Measurements from ENCODE around the gene TAF6L. TPM values are rescaled to one million over a fixed set of nuclear protein-coding genes. Genes with fewer than 3 reads are reported as not detected.

The TAF6L gene
- polyA plus RNA-seq, 4 donors = 13.5 to 28.5 (median 16.7) TPM

DNA sequence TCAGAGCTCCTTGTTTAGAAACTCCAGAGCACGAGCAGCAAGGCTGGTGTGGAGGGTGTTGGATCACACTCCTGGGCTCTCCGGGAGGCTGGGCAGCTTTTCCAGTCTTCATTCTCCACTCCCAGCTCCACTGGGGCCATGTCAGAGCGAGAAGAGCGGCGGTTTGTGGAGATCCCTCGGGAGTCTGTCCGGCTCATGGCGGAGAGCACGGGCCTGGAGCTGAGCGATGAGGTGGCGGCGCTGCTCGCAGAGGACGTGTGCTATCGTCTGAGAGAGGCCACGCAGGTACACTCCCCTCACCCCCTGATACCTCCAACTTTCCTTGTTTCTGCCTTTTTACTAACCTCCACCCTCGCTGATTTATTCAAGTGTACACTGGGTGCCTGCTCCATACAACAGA is 4.5 kb downstream of the TAF6L start:
- FAIRE-seq (no peak), DNase-seq (no peak)
- Histone ChIP-seq H3K4me3 (ENCODE audit: low read depth in 1 of 3, low read length in 3 of 3) (no peak overlapping the region), H3K27me3 (ENCODE audit: control insufficient read depth in 3 of 3, insufficient read depth in 3 of 3, low read length in 3 of 3) (no peaks in the 10 kb centered on the region), H3K9me3 (ENCODE audit: control insufficient read depth in 2 of 2, insufficient read depth in 1 of 2, low read depth in 1 of 2, low read length in 1 of 2) (no peaks in the 10 kb centered on the region), H3K36me3 (ENCODE audit: control insufficient read depth in 3 of 3, insufficient read depth in 2 of 3, low read depth in 1 of 3, low read length in 3 of 3) (peaks cover 3 to 59% (median 3%) of the 10 kb centered on the region in 3 donors), H3K27ac (ENCODE audit: low read depth in 1 of 3, low read length in 2 of 3) (no peak overlapping the region), H3K4me1 (ENCODE audit: control insufficient read depth in 3 of 3, insufficient read depth in 2 of 3, low read depth in 1 of 3, low read length in 2 of 3) (peaks cover 0 to 7% (median 3%) of the 10 kb centered on the region in 3 donors)
- 94 to 95% (median 95%) methylated on average over 17 of the region's 17 CpGs for WGBS, 3 donors

- Histone ChIP-seq H3K27me3 (ENCODE audit: control insufficient read depth in 3 of 3, insufficient read depth in 3 of 3, low read length in 3 of 3) (no peaks in the 10 kb centered on the region), H3K9me3 (ENCODE audit: control insufficient read depth in 2 of 2, insufficient read depth in 1 of 2, low read depth in 1 of 2, low read length in 1 of 2) (no peaks in the 10 kb centered on the region), H3K4me3 (ENCODE audit: low read depth in 1 of 3, low read length in 3 of 3) (no peak overlapping the region), H3K27ac (ENCODE audit: low read depth in 1 of 3, low read length in 2 of 3) (no peak overlapping the region), H3K4me1 (ENCODE audit: control insufficient read depth in 3 of 3, insufficient read depth in 2 of 3, low read depth in 1 of 3, low read length in 2 of 3) (no peaks in the 10 kb centered on the region), H3K36me3 (ENCODE audit: control insufficient read depth in 3 of 3, insufficient read depth in 2 of 3, low read depth in 1 of 3, low read length in 3 of 3) (peaks cover 3 to 67% (median 3%) of the 10 kb centered on the region in 3 donors)
- FAIRE-seq = no peak
- 83 to 96% (median 83%) methylated on average over 2 of the region's 2 CpGs for WGBS, 3 donors
- DNase-seq = no peak
Observed at GRCh38 chr11:62777389-62777788, 6.2 kb downstream of the TAF6L start.

GRCh38 chr11:62778441-62778840 is 7.2 kb downstream of the TAF6L start:
- H3K27me3 ChIP-seq (ENCODE audit: control insufficient read depth in 3 of 3, insufficient read depth in 3 of 3, low read length in 3 of 3) = no peaks in the 10 kb centered on the region
- H3K36me3 ChIP-seq (ENCODE audit: control insufficient read depth in 3 of 3, insufficient read depth in 2 of 3, low read depth in 1 of 3, low read length in 3 of 3) = peaks cover 3 to 72% (median 3%) of the 10 kb centered on the region in 3 donors
- FAIRE-seq (no peak), DNase-seq (no peak)
- no peaks in the 10 kb centered on the region for H3K9me3 ChIP-seq (ENCODE audit: control insufficient read depth in 2 of 2, insufficient read depth in 1 of 2, low read depth in 1 of 2, low read length in 1 of 2)
- H3K4me1 ChIP-seq (ENCODE audit: control insufficient read depth in 3 of 3, insufficient read depth in 2 of 3, low read depth in 1 of 3, low read length in 2 of 3) = no peaks in the 10 kb centered on the region
- H3K27ac ChIP-seq (ENCODE audit: low read depth in 1 of 3, low read length in 2 of 3) = no peak overlapping the region
- no peak overlapping the region for H3K4me3 ChIP-seq (ENCODE audit: low read depth in 1 of 3, low read length in 3 of 3)
- WGBS, 3 donors = 93 to 96% (median 94%) methylated on average over 3 of the region's 3 CpGs

DNA sequence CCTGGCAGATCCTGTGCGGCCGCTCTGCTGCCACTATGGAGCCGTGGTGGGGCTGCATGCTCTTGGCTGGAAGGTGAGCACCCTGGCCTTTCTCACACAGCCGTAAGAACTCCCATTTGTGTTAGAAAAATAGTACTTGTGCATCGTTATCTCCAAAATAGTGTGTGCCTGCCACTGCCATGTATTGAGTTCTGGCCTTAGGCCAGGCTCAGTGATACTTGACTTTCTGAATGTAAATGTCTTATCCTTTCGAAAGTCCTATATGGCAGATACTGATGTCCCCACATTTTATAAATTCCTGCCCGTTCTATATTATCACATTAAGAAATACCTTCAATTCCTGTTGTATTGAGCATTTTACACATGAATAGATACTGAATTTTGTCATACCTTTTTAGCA is 11.6 kb downstream of the TAF6L start:
- no peak overlapping the region for H3K4me3 ChIP-seq (ENCODE audit: low read depth in 1 of 3, low read length in 3 of 3)
- DNase-seq (no peak), FAIRE-seq (no peak)
- H3K36me3 ChIP-seq (ENCODE audit: control insufficient read depth in 3 of 3, insufficient read depth in 2 of 3, low read depth in 1 of 3, low read length in 3 of 3) = peaks cover 0 to 59% (median 2%) of the 10 kb centered on the region in 3 donors
- no peak overlapping the region for H3K27ac ChIP-seq (ENCODE audit: low read depth in 1 of 3, low read length in 2 of 3)
- H3K9me3 ChIP-seq (ENCODE audit: control insufficient read depth in 2 of 2, insufficient read depth in 1 of 2, low read depth in 1 of 2, low read length in 1 of 2) = no peaks in the 10 kb centered on the region
- no peaks in the 10 kb centered on the region for H3K27me3 ChIP-seq (ENCODE audit: control insufficient read depth in 3 of 3, insufficient read depth in 3 of 3, low read length in 3 of 3)
- peaks cover 0 to 8% (median 4%) of the 10 kb centered on the region in 3 donors for H3K4me1 ChIP-seq (ENCODE audit: control insufficient read depth in 3 of 3, insufficient read depth in 2 of 3, low read depth in 1 of 3, low read length in 2 of 3)
- WGBS, 3 donors = 96 to 98% (median 97%) methylated on average over 7 of the region's 7 CpGs

GRCh38 chr11:62786318-62787004 is 15.3 kb downstream of the TAF6L start:
- Histone ChIP-seq H3K27me3 (ENCODE audit: control insufficient read depth in 3 of 3, insufficient read depth in 3 of 3, low read length in 3 of 3) (no peaks in the 10 kb centered on the region), H3K36me3 (ENCODE audit: control insufficient read depth in 3 of 3, insufficient read depth in 2 of 3, low read depth in 1 of 3, low read length in 3 of 3) (peaks cover 3 to 57% (median 11%) of the 10 kb centered on the region in 3 donors), H3K4me1 (ENCODE audit: control insufficient read depth in 3 of 3, insufficient read depth in 2 of 3, low read depth in 1 of 3, low read length in 2 of 3) (peaks cover 2 to 26% (median 7%) of the 10 kb centered on the region in 3 donors), H3K9me3 (ENCODE audit: control insufficient read depth in 2 of 2, insufficient read depth in 1 of 2, low read depth in 1 of 2, low read length in 1 of 2) (no peaks in the 10 kb centered on the region), H3K27ac (ENCODE audit: low read depth in 1 of 3, low read length in 2 of 3) (peak overlapping the region; percentile 92 to 99 (median 92)), H3K4me3 (ENCODE audit: low read depth in 1 of 3, low read length in 3 of 3) (peak overlapping the region; percentile 86 to 91 (median 87))
- DNase-seq = peak; percentile 87 to 95
- 0 to 1% (median 1%) methylated on average over 20 to 51 of the region's 51 CpGs for WGBS, 3 donors
- no peak for FAIRE-seq

DNA sequence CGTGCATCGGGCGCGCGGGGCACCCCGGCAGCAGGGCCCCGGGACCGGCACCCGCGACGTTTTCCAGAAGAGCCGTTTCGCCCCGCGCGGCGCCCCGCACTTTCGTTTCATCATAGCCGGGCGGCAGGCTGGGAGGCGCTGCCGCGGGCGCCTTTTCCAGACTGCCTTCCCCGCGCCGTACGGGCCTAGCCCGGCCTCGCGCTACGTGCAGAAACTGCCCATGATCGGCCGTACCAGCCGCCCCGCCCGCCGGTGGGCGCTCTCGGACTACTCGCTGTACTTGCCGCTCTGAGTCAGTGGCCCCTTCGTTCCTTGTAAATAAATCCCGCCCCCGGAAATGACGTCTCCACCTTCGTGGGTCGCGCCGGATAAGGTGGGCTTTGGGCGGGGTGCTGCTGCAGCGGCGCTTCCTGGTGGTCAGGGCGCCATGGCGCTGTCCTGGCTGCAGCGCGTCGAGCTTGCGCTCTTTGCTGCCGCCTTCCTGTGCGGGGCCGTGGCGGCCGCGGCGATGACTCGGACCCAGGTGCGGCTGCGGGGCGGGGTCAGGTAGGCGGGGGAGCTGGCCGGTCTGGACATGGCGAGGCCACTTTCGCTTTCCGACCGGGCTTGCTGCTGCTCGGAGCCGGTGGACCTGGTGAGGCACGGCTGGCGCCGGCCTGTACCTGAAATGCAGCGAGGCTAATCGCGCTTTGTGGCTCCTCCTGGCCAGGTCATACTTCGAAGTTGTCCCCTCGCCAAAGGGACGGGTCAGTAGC is 16.0 kb downstream of the TAF6L start, which contains the start of gene TMEM179B:
TMEM179B (plus strand) TSS at position 398 of the 755 bp plus-strand sequence; CDS start at position 428, 30 bp downstream.
- Histone ChIP-seq H3K4me3 (ENCODE audit: low read depth in 1 of 3, low read length in 3 of 3) (peak within 1 kb of the TSS; percentile 86 to 91 (median 87)), H3K9me3 (ENCODE audit: control insufficient read depth in 2 of 2, insufficient read depth in 1 of 2, low read depth in 1 of 2, low read length in 1 of 2) (no peaks in the 10 kb centered on the region), H3K27ac (ENCODE audit: low read depth in 1 of 3, low read length in 2 of 3) (peak within 1 kb of the TSS; percentile 92 to 99 (median 92)), H3K36me3 (ENCODE audit: control insufficient read depth in 3 of 3, insufficient read depth in 2 of 3, low read depth in 1 of 3, low read length in 3 of 3) (peaks cover 3 to 55% (median 11%) of the 10 kb centered on the region in 3 donors), H3K27me3 (ENCODE audit: control insufficient read depth in 3 of 3, insufficient read depth in 3 of 3, low read length in 3 of 3) (no peaks in the 10 kb centered on the region), H3K4me1 (ENCODE audit: control insufficient read depth in 3 of 3, insufficient read depth in 2 of 3, low read depth in 1 of 3, low read length in 2 of 3) (peaks cover 2 to 27% (median 9%) of the 10 kb centered on the region in 3 donors)
- WGBS, 3 donors = 0 to 1% (median 0%) methylated on average over 51 to 88 of the region's 88 CpGs
- FAIRE-seq (no peak), DNase-seq (peak; percentile 98 to 100)

GRCh38 chr11:62788991-62789390 is 17.8 kb downstream of the TAF6L start:
- Histone ChIP-seq H3K27me3 (ENCODE audit: control insufficient read depth in 3 of 3, insufficient read depth in 3 of 3, low read length in 3 of 3) (no peaks in the 10 kb centered on the region), H3K27ac (ENCODE audit: low read depth in 1 of 3, low read length in 2 of 3) (no peak overlapping the region), H3K36me3 (ENCODE audit: control insufficient read depth in 3 of 3, insufficient read depth in 2 of 3, low read depth in 1 of 3, low read length in 3 of 3) (peaks cover 6 to 59% (median 13%) of the 10 kb centered on the region in 3 donors), H3K9me3 (ENCODE audit: control insufficient read depth in 2 of 2, insufficient read depth in 1 of 2, low read depth in 1 of 2, low read length in 1 of 2) (no peaks in the 10 kb centered on the region), H3K4me3 (ENCODE audit: low read depth in 1 of 3, low read length in 3 of 3) (no peak overlapping the region), H3K4me1 (ENCODE audit: control insufficient read depth in 3 of 3, insufficient read depth in 2 of 3, low read depth in 1 of 3, low read length in 2 of 3) (peaks cover 2 to 31% (median 9%) of the 10 kb centered on the region in 3 donors)
- 68 to 77% (median 69%) methylated on average over 5 of the region's 5 CpGs for WGBS, 3 donors
- DNase-seq (no peak), FAIRE-seq (no peak)

GRCh38 chr11:62789576-62789975 is 18.4 kb downstream of the TAF6L start:
- no peaks in the 10 kb centered on the region for H3K27me3 ChIP-seq (ENCODE audit: control insufficient read depth in 3 of 3, insufficient read depth in 3 of 3, low read length in 3 of 3)
- WGBS, 3 donors = 48 to 57% (median 56%) methylated on average over 3 of the region's 3 CpGs
- no peak for DNase-seq
- H3K27ac ChIP-seq (ENCODE audit: low read depth in 1 of 3, low read length in 2 of 3) = no peak overlapping the region
- no peak for FAIRE-seq
- no peak overlapping the region for H3K4me3 ChIP-seq (ENCODE audit: low read depth in 1 of 3, low read length in 3 of 3)
- H3K9me3 ChIP-seq (ENCODE audit: control insufficient read depth in 2 of 2, insufficient read depth in 1 of 2, low read depth in 1 of 2, low read length in 1 of 2) = no peaks in the 10 kb centered on the region
- H3K36me3 ChIP-seq (ENCODE audit: control insufficient read depth in 3 of 3, insufficient read depth in 2 of 3, low read depth in 1 of 3, low read length in 3 of 3) = peaks cover 10 to 57% (median 16%) of the 10 kb centered on the region in 3 donors
- peaks cover 2 to 31% (median 9%) of the 10 kb centered on the region in 3 donors for H3K4me1 ChIP-seq (ENCODE audit: control insufficient read depth in 3 of 3, insufficient read depth in 2 of 3, low read depth in 1 of 3, low read length in 2 of 3)

All from small intestine (tissue), 7 donors.